Activated T-helper 9 cell treated with anti-CD3 and anti-CD28 coated beads, Interleukin-2, amount 50 U/mL, for 16 hours (primary cell): ENCODE results near the gene ADGRF5.

Source experiments
- DNase-seq: peaks from one replicate; pipeline ENCODE4 v3.0.0-alpha.2; 2020; ENCODE audit warnings: low read depth

The ADGRF5 gene

DNA sequence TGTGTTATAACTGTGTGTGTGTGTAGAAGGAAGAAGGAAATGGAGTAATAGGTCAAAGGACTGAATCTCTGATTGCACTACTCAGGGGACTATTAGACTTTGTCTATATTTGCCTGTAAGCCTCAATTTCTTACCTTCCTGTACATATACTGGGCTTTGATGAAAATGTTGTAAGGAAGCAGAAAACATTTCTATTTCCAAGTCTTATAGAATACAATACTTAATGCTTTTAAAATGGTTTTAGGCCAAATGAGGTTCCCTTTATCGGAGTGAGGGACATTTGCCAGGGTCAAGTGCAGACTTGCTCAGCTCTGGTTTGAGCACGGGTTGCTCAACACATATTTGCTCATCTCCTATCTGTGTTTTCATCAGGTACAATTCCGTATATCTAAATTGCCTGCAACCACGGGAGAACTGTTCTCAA lies 100.3 kb downstream of the ADGRF5 start:
- DNase-seq: no peak

DNA sequence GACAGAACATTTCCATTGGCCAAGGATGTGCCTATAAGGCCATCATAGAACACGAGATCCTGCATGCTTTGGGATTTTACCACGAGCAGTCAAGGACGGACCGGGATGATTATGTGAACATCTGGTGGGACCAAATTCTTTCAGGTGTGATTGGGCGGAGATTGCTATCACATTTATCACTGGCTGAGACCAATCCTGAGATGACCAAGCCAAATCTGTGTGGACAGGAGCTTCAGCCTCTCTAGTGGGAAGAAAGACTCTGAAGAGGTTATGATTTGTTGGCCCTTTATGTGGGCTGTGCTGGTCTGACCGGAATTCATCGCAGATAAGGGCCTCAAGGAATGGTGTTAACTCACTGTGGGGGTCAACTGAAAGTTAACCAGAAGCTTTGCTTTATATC lies 102.2 kb downstream of the ADGRF5 start:
- no peak for DNase-seq

DNA sequence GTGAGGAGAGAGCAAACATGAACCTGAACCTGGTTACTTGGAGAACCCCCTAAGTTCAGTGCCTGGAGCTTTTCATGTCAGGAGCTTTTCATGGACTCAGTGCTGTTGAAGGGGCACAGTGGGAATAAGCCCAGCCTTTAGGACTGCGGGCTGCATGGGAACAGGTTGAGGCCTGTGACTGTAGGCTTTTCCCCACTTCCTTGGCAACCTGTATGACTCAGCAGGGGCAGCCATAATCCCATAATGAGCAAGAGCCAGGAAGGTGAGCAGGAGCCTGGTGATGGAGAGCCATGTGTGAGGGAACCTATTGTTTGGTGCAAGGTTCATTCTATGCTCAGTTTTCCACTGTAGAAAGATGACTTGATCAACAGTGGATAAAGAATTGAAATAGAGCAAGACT lies 105.1 kb downstream of the ADGRF5 start:
- no peak for DNase-seq

DNA sequence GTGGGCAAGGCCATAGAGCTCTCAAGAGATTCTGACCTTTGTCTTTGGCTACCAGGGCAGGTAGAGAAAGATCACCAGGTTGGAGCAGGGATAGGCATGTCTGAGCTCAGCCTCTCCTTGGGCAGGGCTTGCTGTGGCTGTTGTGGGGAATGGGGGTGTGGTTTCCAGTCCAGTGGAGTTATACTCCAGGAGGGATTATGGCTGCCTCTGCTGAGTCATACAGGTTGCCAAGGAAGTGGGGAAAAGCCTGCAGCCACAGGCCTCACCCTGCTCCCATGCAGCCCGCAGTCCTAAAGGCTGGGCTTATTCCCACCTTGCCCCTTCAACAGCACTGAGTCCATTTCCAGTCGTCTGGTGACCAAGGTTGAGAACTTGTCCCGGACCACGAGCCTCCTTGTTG lies 106.6 kb downstream of the ADGRF5 start:
- DNase-seq: no peak

DNA sequence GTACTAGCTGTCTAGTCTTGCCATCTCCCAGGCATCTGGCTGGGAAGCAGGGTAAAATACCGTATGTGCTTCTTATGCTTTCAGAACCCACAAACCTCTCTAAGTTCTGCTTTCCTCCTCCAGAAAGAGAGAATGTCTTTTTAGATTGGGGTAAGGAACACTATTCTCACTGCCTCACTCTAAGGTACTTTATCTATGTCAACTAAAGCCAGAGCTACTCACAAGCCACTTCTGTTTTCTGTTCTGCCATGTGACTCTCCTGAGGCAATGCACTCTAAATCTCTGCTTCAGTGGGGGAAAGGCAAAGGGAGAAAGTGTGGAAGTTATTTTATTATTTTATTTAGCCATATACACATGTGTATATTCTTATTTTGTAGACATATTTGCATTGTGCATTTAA lies 112.9 kb downstream of the ADGRF5 start:
- DNase-seq: no peak
